GM19035 (cell line): ENCODE results near the gene MARCKSL1.

Source experiments
- ATAC-seq: cut with Tn5 transposase; IDR thresholded peaks from one replicate; pipeline ENCODE4 v1.9.1; 2021; ENCODE audit not compliant: unreplicated experiment

MARCKSL1 gene

GRCh38 chr1:32353431-32353830 lies 17.4 kb upstream of the MARCKSL1 start:
- ATAC-seq, result no peak

- no peak for ATAC-seq
Measured at GRCh38 chr1:32352831-32353383, 16.9 kb upstream of the MARCKSL1 start.

- no peak for ATAC-seq
Measured at GRCh38 chr1:32352239-32352745, 16.3 kb upstream of the MARCKSL1 start.

- peak; percentile 80 for ATAC-seq
Measured at GRCh38 chr1:32351399-32352238, 15.6 kb upstream of the MARCKSL1 start.

- peak; percentile 46 for ATAC-seq
Measured at GRCh38 chr1:32350785-32351398, 14.9 kb upstream of the MARCKSL1 start.

GRCh38 chr1:32349211-32349708 lies 13.2 kb upstream of the MARCKSL1 start:
- ATAC-seq, result no peak

GRCh38 chr1:32346532-32347157 lies 10.6 kb upstream of the MARCKSL1 start:
- no peak for ATAC-seq

GRCh38 chr1:32345289-32345827 lies 9.3 kb upstream of the MARCKSL1 start:
- ATAC-seq, result no peak

GRCh38 chr1:32342704-32343103 lies 6.7 kb upstream of the MARCKSL1 start:
- ATAC-seq, result no peak

GRCh38 chr1:32341971-32342370 lies 5.9 kb upstream of the MARCKSL1 start:
- no peak for ATAC-seq

GRCh38 chr1:32341186-32341757 lies 5.2 kb upstream of the MARCKSL1 start:
- ATAC-seq, result no peak

- ATAC-seq, result no peak
Measured at GRCh38 chr1:32339363-32339978, 3.4 kb upstream of the MARCKSL1 start.

GRCh38 chr1:32338637-32339145 lies 2.7 kb upstream of the MARCKSL1 start:
- ATAC-seq, result no peak

GRCh38 chr1:32337855-32338636 lies 2.0 kb upstream of the MARCKSL1 start:
- ATAC-seq, result no peak

GRCh38 chr1:32336963-32337675 lies 1.1 kb upstream of the MARCKSL1 start:
- ATAC-seq, result no peak

GRCh38 chr1:32336591-32336932 lies 529 bp upstream of the MARCKSL1 start:
- no peak for ATAC-seq

GRCh38 chr1:32335535-32335789 lies 571 bp downstream of the MARCKSL1 start:
- ATAC-seq, result peak; percentile 10

GRCh38 chr1:32334864-32335534 lies 1.0 kb downstream of the MARCKSL1 start:
- peak; percentile 19 for ATAC-seq
